ENCODE data around the gene HDAC11. TPM values are rescaled to one million over a fixed set of nuclear protein-coding genes. Genes with fewer than 3 reads are reported as not detected.
A peak's percentile ranks its signal among the peaks of the same experiment; 100 is the strongest.

Gene HDAC11
- total RNA-seq (2013; cell fraction: nucleolus; rRNA removed), result 0.42 and 0.54 TPM in 2 replicates
- total RNA-seq (2014; rRNA removed), result 0.16 and 0.62 TPM in 2 replicates
- total RNA-seq (2014; rRNA removed; fragmentation: Illumina TruSeq; extraction: Trizol), result 0.14 and 0.22 TPM in 2 replicates
- 0.33 and 0.80 TPM in 2 replicates for total RNA-seq (2021)
- 0.89 TPM for polyA plus RNA-seq (2011; ENCODE audit: low read depth)
- 0.73 and 0.75 TPM in 2 replicates for polyA plus RNA-seq (2011; rRNA removed)
- polyA plus RNA-seq (2011; cell fraction: cytosol; rRNA removed), result 1.1 and 1.2 TPM in 2 replicates
- 0.66 and 1.2 TPM in 2 replicates for polyA plus RNA-seq (2011; cell fraction: nucleus; rRNA removed)
- polyA plus RNA-seq (2012), result 0.95 and 1.7 TPM in 2 replicates
- polyA plus RNA-seq (2014; fragmentation: Illumina TruSeq; extraction: Trizol), result 0.07 TPM in 1 of 2 replicates, not detected in the other
- polyA plus RNA-seq (2014; fragmentation: Nextera tagmentation; extraction: Ambion mirVana), result under 1 TPM in 1 of 2 experiments, not detected in 1; 0.04 TPM
- 0.11 and 0.76 TPM in 2 replicates for polyA plus RNA-seq (2014; rRNA removed)
- under 1 TPM; 0.11 to 0.13 TPM for polyA plus RNA-seq (2016; fragmentation: Nextera tagmentation; extraction: Ambion mirVana)
- 0.66 and 1.2 TPM in 2 replicates for polyA minus RNA-seq (2011; rRNA and poly(A)+ RNA removed)
- not detected in 2 replicates for polyA minus RNA-seq (2011; cell fraction: cytosol; rRNA and poly(A)+ RNA removed)
- polyA minus RNA-seq (2011; cell fraction: nucleus; rRNA and poly(A)+ RNA removed), result 0.60 and 0.86 TPM in 2 replicates
- percentile 39 among the genes with signal in this experiment for Bru-seq, nascent RNA
- BruChase-seq, experiment 1, labeled RNA remaining after a 6-hour chase, result percentile 33 among the genes with signal in this experiment
- BruChase-seq, experiment 2, labeled RNA remaining after a 2-hour chase, result percentile 38 among the genes with signal in this experiment
- long read RNA-seq, experiment 1, partial matches to known transcripts, result 0 of 1 reads
- long read RNA-seq, experiment 1, other reads (novel, unspliced or antisense), result 0 of 1 reads
- long read RNA-seq, experiment 2, result 0 reads

- H3K9ac ChIP-seq (ENCODE audit: control insufficient read depth, insufficient read depth, low read length), result peak within 1 kb of the TSS; percentile 74
- no peaks in the 10 kb centered on the region for H3K36me3 ChIP-seq (ENCODE audit: control insufficient read depth in 2 of 2, insufficient read depth in 2 of 2, low read length in 1 of 2)
- H3K4me2 ChIP-seq (ENCODE audit: control insufficient read depth, insufficient read depth), result peak within 1 kb of the TSS; percentile 96
- SMC1A ChIA-PET (ENCODE audit: uncharacterized antibody, unreplicated experiment), result interaction anchor here (0.5 to 1.6 kb wide), 3 partner anchors 26 to 249 kb away, joined by 3 to 5 read pairs (median 3); no protein-coding TSS in a partner anchor
- H3K4me1 ChIP-seq (ENCODE audit: control insufficient read depth, insufficient read depth, low read length), result peaks cover 3% of the 10 kb centered on the region; the same call in 1 of the 2 replicates
- no peaks in the 10 kb centered on the region for H3K9me3 ChIP-seq (replicated peaks; ENCODE audit: control insufficient read depth, insufficient read depth, low read length)
- POLR2A ChIA-PET, result interaction anchor here (1.7 kb wide), 1 partner anchor 27 kb away, joined by 8 read pairs; no protein-coding TSS in a partner anchor
- in situ Hi-C loops (cut with MboI) (no loop called here), intact Hi-C loops (cut with micrococcal nuclease; ENCODE audit: unreplicated experiment) (loop anchor here (5.0 kb wide), 1 partner anchor 353 kb away; no protein-coding TSS in a partner anchor)
- under 1% methylated on average over 50 of the region's 67 CpGs for WGBS (ENCODE audit: insufficient coverage, insufficient replicate concordance, low lambda C conversion rate, missing lambda C conversion rate)
- no peaks in the 10 kb centered on the region for H3K79me2 ChIP-seq (ENCODE audit: control insufficient read depth, insufficient read depth, low read length)
- peak within 1 kb of the TSS; percentile 82 for H3K4me3 ChIP-seq
- ATAC-seq, result peak; percentile 99
- RAD21 ChIA-PET (ENCODE audit: unreplicated experiment), result interaction anchor here (0.6 to 1.1 kb wide), 12 partner anchors 13 to 1292 kb away, joined by 3 to 25 read pairs (median 3); partner anchors contain the start of gene NUP210
- TSS peak; percentile 94 for BruUV-seq (replicated peaks)
- H3K27ac ChIP-seq (ENCODE audit: control insufficient read depth, insufficient read depth), result peak within 1 kb of the TSS; percentile 45
- DNase-seq (ENCODE audit: low read depth, low spot score), result peak; percentile 81
- H4K20me1 ChIP-seq (ENCODE audit: control insufficient read depth, insufficient read depth), result no peaks in the 10 kb centered on the region
- CTCF ChIA-PET, result interaction anchor here (0.6 to 2.2 kb wide), 10 partner anchors 16 to 1291 kb away, joined by 3 to 14 read pairs (median 6); no protein-coding TSS in a partner anchor
- peak within 1 kb of the TSS; percentile 86 for H2AFZ ChIP-seq (ENCODE audit: control insufficient read depth, low read depth, low read length)
- H3K27me3 ChIP-seq (replicated peaks in 1 of 2; ENCODE audit: control insufficient read depth in 2 of 2, insufficient read depth in 2 of 2, low read length in 1 of 2), result no peaks in the 10 kb centered on the region; a peak in 2 of 4 replicates
- peak; percentile 98 for FAIRE-seq
- TF ChIP-seq ZNF622 (IDR thresholded peaks at IDR 0.05), result no peak
- peak; percentile 31; the same call in 1 of the 2 replicates for TF ChIP-seq NBN (IDR thresholded peaks at IDR 0.05)
- peak; percentile 71; the same call in 1 of the 2 replicates for TF ChIP-seq NFYB (IDR thresholded peaks at IDR 0.05; ENCODE audit: insufficient read depth, low read depth, low read length)
- peak; percentile 62; the same call in 1 of the 2 replicates for TF ChIP-seq GATAD2B (conservative IDR thresholded peaks at IDR 0.05; ENCODE audit: low read depth)
- no peak for TF ChIP-seq CBX3 (IDR thresholded peaks at IDR 0.05; ENCODE audit: borderline replicate concordance, low read depth)
- peak; percentile 87 for TF ChIP-seq POLR2A (IDR thresholded peaks at IDR 0.05; ENCODE audit: low read depth, low read length)
- peak; percentile 82 for TF ChIP-seq DPF2 (IDR thresholded peaks at IDR 0.05)
- peak; percentile 91 for TF ChIP-seq NFXL1 (IDR thresholded peaks at IDR 0.05; ENCODE audit: borderline replicate concordance)
- TF ChIP-seq POU2F2 (IDR thresholded peaks at IDR 0.05; ENCODE audit: borderline replicate concordance, low read depth, low read length), result peak; percentile 88; the same call in 2 of the 3 replicates
- TF ChIP-seq SMARCA5 (IDR thresholded peaks at IDR 0.05), result peak; percentile 93; the same call in 1 of the 2 replicates
- TF ChIP-seq ZNF274 (IDR thresholded peaks at IDR 0.05; ENCODE audit: insufficient read depth, insufficient read length), result no peak
- TF ChIP-seq CHD4 (IDR thresholded peaks at IDR 0.05), result no peak
- TF ChIP-seq ZBTB11 (CRISPR knock-in tag; IDR thresholded peaks at IDR 0.05), result no peak
- TF ChIP-seq PAX8 (IDR thresholded peaks at IDR 0.05), result no peak
- TF ChIP-seq TBL1XR1 (IDR thresholded peaks at IDR 0.05; ENCODE audit: low read depth, low read length), result no peak
- TF ChIP-seq SP1 (IDR thresholded peaks at IDR 0.05; ENCODE audit: low read depth, low read length), result peak; percentile 91
- peak in 1 of 2 experiments; percentile 87; a peak in 1 of 4 replicates for TF ChIP-seq CEBPB (IDR thresholded peaks at IDR 0.05; ENCODE audit: borderline replicate concordance in 1 of 2, low read depth in 2 of 2, low read length in 2 of 2)
These were observed at the start of gene HDAC11 for GRCh38 chr3:13479582-13480339. TSS of gene HDAC11 (plus strand) at chr3:13480306. CDS start at chr3:13480348, 42 bp downstream.
